H9 (cell line): ENCODE results near the gene TFAM. TPM values are rescaled to one million over a fixed set of nuclear protein-coding genes. Genes with fewer than 3 reads are reported as not detected.

Source experiments
- DNase-seq: peaks from one replicate; pipeline ENCODE4 v3.0.0-alpha.2; 2017
- H2AFZ ChIP-seq: one replicate; pipeline ENCODE4 v1.6.1; 2013; ENCODE audit warnings: mild to moderate bottlenecking, low read length, control low read depth, moderate library complexity
- H2AK5ac ChIP-seq: 2 replicates; pipeline ENCODE4 v1.6.1; 2013; ENCODE audit warnings: low read length, control low read depth, mixed read lengths; ENCODE audit not compliant: insufficient read length
- H2BK120ac ChIP-seq: one replicate; pipeline ENCODE4 v1.6.1; 2013; ENCODE audit warnings: low read depth, mild to moderate bottlenecking, low read length, control low read depth, inconsistent platforms; ENCODE audit not compliant: poor library complexity, severe bottlenecking
- H2BK12ac ChIP-seq: 2 replicates; pipeline ENCODE4 v1.6.1; 2013; ENCODE audit warnings: low read length, control low read depth, mixed read lengths, low read depth; ENCODE audit not compliant: insufficient read length
- H2BK15ac ChIP-seq: 2 replicates; pipeline ENCODE4 v1.6.1; 2013; ENCODE audit warnings: low read depth, low read length, control low read depth
- H2BK20ac ChIP-seq: one replicate; pipeline ENCODE4 v1.6.1; 2013; ENCODE audit warnings: low read depth, mild to moderate bottlenecking, low read length, control low read depth, inconsistent platforms; ENCODE audit not compliant: poor library complexity, severe bottlenecking
- H2BK5ac ChIP-seq: 2 replicates; pipeline ENCODE4 v1.6.1; 2013; ENCODE audit warnings: low read length, control low read depth, mixed read lengths; ENCODE audit not compliant: insufficient read length
- H3K14ac ChIP-seq: 2 replicates; pipeline ENCODE4 v1.6.1; 2013; ENCODE audit warnings: low read length, control low read depth; ENCODE audit not compliant: insufficient read depth
- H3K18ac ChIP-seq: 2 replicates; pipeline ENCODE4 v1.6.1; 2013; ENCODE audit warnings: low read depth, mild to moderate bottlenecking, mixed read lengths, low read length, control low read depth; ENCODE audit not compliant: insufficient read length
- H3K23ac ChIP-seq: 2 replicates; pipeline ENCODE4 v1.6.1; 2013; ENCODE audit warnings: low read length, control low read depth, mixed read lengths, low read depth; ENCODE audit not compliant: insufficient read length
- H3K23me2 ChIP-seq: 2 replicates; pipeline ENCODE4 v1.6.1; 2013; ENCODE audit warnings: low read depth, mild to moderate bottlenecking, mixed read lengths, low read length, control low read depth; ENCODE audit not compliant: insufficient read length, poor library complexity, severe bottlenecking
- H3K27ac ChIP-seq: 2 replicates; pipeline ENCODE4 v1.5.1; 2013; ENCODE audit warnings: low read length, control low read depth, mixed read lengths, low read depth; ENCODE audit not compliant: insufficient read length
- H3K27me3 ChIP-seq: 2 replicates; pipeline ENCODE4 v1.6.1; 2013; ENCODE audit warnings: low read length, control low read depth, inconsistent platforms; ENCODE audit not compliant: insufficient read depth
- H3K4ac ChIP-seq: 2 replicates; pipeline ENCODE4 v1.6.1; 2013; ENCODE audit warnings: low read depth, mild to moderate bottlenecking, control low read depth, inconsistent platforms, low read length, moderate library complexity
- H3K4me1 ChIP-seq: 2 replicates; pipeline ENCODE4 v1.6.1; 2013; ENCODE audit warnings: low read length, control low read depth, inconsistent platforms; ENCODE audit not compliant: insufficient read depth
- H3K4me2 ChIP-seq: 2 replicates; pipeline ENCODE4 v1.6.1; 2013; ENCODE audit warnings: low read length, control low read depth, mixed read lengths; ENCODE audit not compliant: insufficient read length, insufficient read depth
- H3K56ac ChIP-seq: 2 replicates; pipeline ENCODE4 v1.6.1; 2013; ENCODE audit warnings: low read depth, mild to moderate bottlenecking, mixed read lengths, low read length, control low read depth; ENCODE audit not compliant: insufficient read length
- H3K79me1 ChIP-seq: 2 replicates; pipeline ENCODE4 v1.6.1; 2013; ENCODE audit warnings: low read depth, mild to moderate bottlenecking, moderate library complexity, low read length, control low read depth, inconsistent platforms; ENCODE audit not compliant: insufficient read depth, poor library complexity, severe bottlenecking
- H3K79me2 ChIP-seq: 2 replicates; pipeline ENCODE4 v1.6.1; 2013; ENCODE audit warnings: low read length, control low read depth, inconsistent platforms; ENCODE audit not compliant: insufficient read depth
- H3K9ac ChIP-seq: 2 replicates; pipeline ENCODE4 v1.6.1; 2013; ENCODE audit warnings: low read length, control low read depth, mixed read lengths; ENCODE audit not compliant: insufficient read length; ENCODE audit errors: extremely low read depth
- H3K9me3 ChIP-seq: one replicate; pipeline ENCODE4 v1.6.1; 2013; ENCODE audit warnings: low read depth, low read length, inconsistent platforms; ENCODE audit not compliant: control insufficient read depth
- H3T11ph ChIP-seq: one replicate; pipeline ENCODE4 v1.6.1; 2013; ENCODE audit warnings: mild to moderate bottlenecking, low read length, control low read depth, inconsistent platforms
- H4K20me1 ChIP-seq: one replicate; pipeline ENCODE4 v1.6.1; 2013; ENCODE audit not compliant: control insufficient read depth, insufficient read length, insufficient read depth
- H4K5ac ChIP-seq: 2 replicates; pipeline ENCODE4 v1.6.1; 2013; ENCODE audit warnings: low read depth, mild to moderate bottlenecking, mixed read lengths, low read length, control low read depth; ENCODE audit not compliant: insufficient read length
- H4K8ac ChIP-seq: replicated peaks from 2 replicates; pipeline ENCODE4 v1.6.1; 2013; ENCODE audit warnings: low read length, control low read depth, mixed read lengths, low read depth; ENCODE audit not compliant: insufficient read length
- H4K91ac ChIP-seq: 2 replicates; pipeline ENCODE4 v1.6.1; 2013; ENCODE audit warnings: low read depth, mild to moderate bottlenecking, moderate library complexity, mixed read lengths, low read length, control low read depth; ENCODE audit not compliant: insufficient read length
- H3K27ac Mint-ChIP-seq, 3 experiments: 2 replicates in 2 of 3; 3 replicates in 1 of 3; pipeline ENCODE4 v1.8.0; 2020 to 2021; ENCODE audit warnings: mixed read lengths in 3 of 3, mild to moderate bottlenecking in 1 of 3, moderate library complexity in 1 of 3
- H3K27me3 Mint-ChIP-seq: 2 replicates; pipeline ENCODE4 v1.8.0; 2021; ENCODE audit warnings: low read depth, mild to moderate bottlenecking, moderate library complexity, mixed read lengths
- H3K36me3 Mint-ChIP-seq, 3 experiments: 2 replicates in 2 of 3; 3 replicates in 1 of 3; pipeline ENCODE4 v1.8.0; 2020 to 2021; ENCODE audit warnings: low read depth in 3 of 3, mixed read lengths in 3 of 3; ENCODE audit not compliant: insufficient read depth in 1 of 3
- H3K4me1 Mint-ChIP-seq, 2 experiments: 2 replicates each; pipeline ENCODE4 v1.8.0; 2020; ENCODE audit warnings: mixed read lengths in 2 of 2
- H3K4me3 Mint-ChIP-seq, 2 experiments: 2 replicates in 1 of 2; 3 replicates in 1 of 2; pipeline ENCODE4 v1.8.0; 2020 to 2021; ENCODE audit warnings: mild to moderate bottlenecking in 2 of 2, mixed read lengths in 2 of 2, moderate library complexity in 1 of 2
- H3K9me3 Mint-ChIP-seq, 2 experiments: 2 replicates in 1 of 2; 3 replicates in 1 of 2; pipeline ENCODE4 v1.8.0; 2020; ENCODE audit warnings: mild to moderate bottlenecking in 2 of 2, mixed read lengths in 2 of 2, moderate library complexity in 1 of 2
- WGBS: extraction: QIAGEN DNeasy Blood & Tissue Kit; methylation state at CpG from one replicate; pipeline ENCODE4 v1.1.7; 2013; ENCODE audit warnings: missing lambda C conversion rate, low lambda C conversion rate, mixed read lengths; ENCODE audit not compliant: insufficient read length; ENCODE audit errors: extremely low coverage; 5-methylcytosine and 5-hydroxymethylcytosine counted together
- total RNA-seq: library from RNA; stranded (reverse); gene quantifications from 2 replicates; pipeline ENCODE4 v1.2.1, GENCODE V29; 2021
- TF ChIP-seq, protein P1 (sequence below): fragments of 200-600 bp; sonication (generic); conservative IDR thresholded peaks from 3 replicates; pipeline ENCODE4 v1.8.0; 2021; ENCODE audit warnings: antibody characterized with exemption, mild to moderate bottlenecking

The TFAM gene
- total RNA-seq, 1 experiment from 2014 or later: 144 TPM

DNA sequence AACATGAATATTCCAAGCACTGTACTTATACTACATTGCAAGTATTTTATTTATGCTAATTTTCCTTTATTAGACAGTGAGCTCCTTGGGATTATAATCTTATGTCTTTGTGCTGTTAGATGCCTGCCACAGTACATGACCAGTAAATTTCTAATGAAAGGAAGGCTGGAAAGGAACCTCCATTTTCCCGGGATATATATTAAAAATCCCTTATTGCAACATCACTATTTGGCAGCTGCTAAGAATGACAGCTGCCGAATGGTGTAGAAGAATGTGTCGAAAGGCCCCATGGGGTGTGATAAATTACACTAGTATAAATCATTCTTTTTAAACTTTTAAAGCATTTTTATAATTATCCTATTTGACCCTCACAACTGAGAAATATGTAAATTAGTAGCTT lies 59.1 kb downstream of the TFAM start:
- Mint-ChIP-seq H3K27ac (no peak overlapping the region), H3K4me3 (no peak overlapping the region), H3K36me3 (peaks cover 2 to 13% (median 5%) of the 10 kb centered on the region in 3 experiments; a peak in 6 of 7 replicates), H3K4me1 (no peaks in the 10 kb centered on the region), H3K9me3 (peaks cover 17 to 23% of the 10 kb centered on the region in 2 experiments), H3K27me3 (no peaks in the 10 kb centered on the region)
- no peak overlapping the region for H2BK15ac ChIP-seq
- H3K4me1 ChIP-seq: no peaks in the 10 kb centered on the region
- H4K5ac ChIP-seq: no peak overlapping the region
- no CpG with 5 or more reads among the region's 3 CpGs for WGBS
- H3K18ac ChIP-seq: no peak overlapping the region
- H3K27me3 ChIP-seq: no peaks in the 10 kb centered on the region
- TF ChIP-seq, protein P1, sequence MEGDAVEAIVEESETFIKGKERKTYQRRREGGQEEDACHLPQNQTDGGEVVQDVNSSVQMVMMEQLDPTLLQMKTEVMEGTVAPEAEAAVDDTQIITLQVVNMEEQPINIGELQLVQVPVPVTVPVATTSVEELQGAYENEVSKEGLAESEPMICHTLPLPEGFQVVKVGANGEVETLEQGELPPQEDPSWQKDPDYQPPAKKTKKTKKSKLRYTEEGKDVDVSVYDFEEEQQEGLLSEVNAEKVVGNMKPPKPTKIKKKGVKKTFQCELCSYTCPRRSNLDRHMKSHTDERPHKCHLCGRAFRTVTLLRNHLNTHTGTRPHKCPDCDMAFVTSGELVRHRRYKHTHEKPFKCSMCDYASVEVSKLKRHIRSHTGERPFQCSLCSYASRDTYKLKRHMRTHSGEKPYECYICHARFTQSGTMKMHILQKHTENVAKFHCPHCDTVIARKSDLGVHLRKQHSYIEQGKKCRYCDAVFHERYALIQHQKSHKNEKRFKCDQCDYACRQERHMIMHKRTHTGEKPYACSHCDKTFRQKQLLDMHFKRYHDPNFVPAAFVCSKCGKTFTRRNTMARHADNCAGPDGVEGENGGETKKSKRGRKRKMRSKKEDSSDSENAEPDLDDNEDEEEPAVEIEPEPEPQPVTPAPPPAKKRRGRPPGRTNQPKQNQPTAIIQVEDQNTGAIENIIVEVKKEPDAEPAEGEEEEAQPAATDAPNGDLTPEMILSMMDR: no peak
- DNase-seq: no peak
- H2BK12ac ChIP-seq: no peak overlapping the region
- H4K20me1 ChIP-seq: no peaks in the 10 kb centered on the region
- H3K27ac ChIP-seq: no peak overlapping the region
- H3K79me2 ChIP-seq: no peaks in the 10 kb centered on the region
- no peak overlapping the region for H2BK5ac ChIP-seq
- H2BK120ac ChIP-seq: no peak overlapping the region
- H3K9ac ChIP-seq: no peak overlapping the region
- H2AFZ ChIP-seq: no peak overlapping the region
- H3K23ac ChIP-seq: no peak overlapping the region
- H4K8ac ChIP-seq: no peak overlapping the region
- no peak overlapping the region for H2AK5ac ChIP-seq
- H3K14ac ChIP-seq: no peak overlapping the region
- H4K91ac ChIP-seq: no peak overlapping the region
- H3K9me3 ChIP-seq: no peaks in the 10 kb centered on the region
- no peak overlapping the region for H2BK20ac ChIP-seq
- no peak overlapping the region for H3K56ac ChIP-seq
- H3K4me2 ChIP-seq: no peak overlapping the region
- H3K23me2 ChIP-seq: no peaks in the 10 kb centered on the region
- H3K79me1 ChIP-seq: no peaks in the 10 kb centered on the region
- no peak overlapping the region for H3K4ac ChIP-seq
- no peak overlapping the region for H3T11ph ChIP-seq
